K562 (cell line): ENCODE data around the gene TRERF1. TPM values are rescaled to one million over a fixed set of nuclear protein-coding genes. Genes with fewer than 3 reads are reported as not detected.
A peak's percentile ranks its signal among the peaks of the same experiment; 100 is the strongest.

Source experiments
- ATAC-seq: fragments of 200-7000 bp; cut with Tn5 transposase; 3 replicates; pipeline ENCODE4 v1.9.1; 2020; ENCODE audit warnings: moderate library complexity
- BruUV-seq: library from RNA; stranded (reverse); fragments of 400-500 nt; replicated peaks from 2 replicates; lab custom pipeline; 2021; lab: Mats Ljungman, UMichigan
- CTCF ChIA-PET: fragments of 300-600 bp; formaldehyde crosslinking; extraction: SDS; loops from one replicate; lab custom pipeline; 2021; ENCODE audit warnings: low intra/inter-chr PET ratio; lab: Yijun Ruan, JAX
- POLR2A ChIA-PET: fragments of 300-600, 350-650 bp; sonication (Branson Sonifier 250); formaldehyde crosslinking; extraction: SDS; loops from one replicate; lab custom pipeline; 2021; ENCODE audit warnings: antibody characterized with exemption, inconsistent platforms; lab: Yijun Ruan, JAX
- DNase-seq, 4 experiments: peaks; one replicate each; pipeline versions ENCODE4 v3.0.0 to v3.0.0-alpha.2; 2011 to 2018; ENCODE audit warnings: low spot score in 3 of 4, mixed read lengths in 3 of 4; ENCODE audit errors: extremely low read depth in 1 of 4
- FAIRE-seq: peaks from 2 replicates; lab custom pipeline; 2011; peaks lifted over from hg19 to GRCh38; lab: Jason Lieb, UNC
- H2AFZ ChIP-seq: 2 replicates; pipeline ENCODE4 v1.6.0; 2011; ENCODE audit warnings: low read depth, low read length, control low read depth, inconsistent platforms
- H3K27ac ChIP-seq: fragments of 200-600 bp; 3 replicates; pipeline ENCODE4 v1.8.0; 2011; ENCODE audit warnings: low read depth, mild to moderate bottlenecking, control low read depth, inconsistent platforms, low read length, moderate library complexity, mixed read lengths; ENCODE audit errors: extremely low read depth
- H3K27me3 ChIP-seq, 2 experiments: fragments of 300-600 bp in 1 of 2; 2 replicates in 1 of 2; 3 replicates in 1 of 2; pipeline versions ENCODE4 v1.6.0 to v1.8.0; 2011; ENCODE audit warnings: inconsistent platforms in 2 of 2, low read length in 2 of 2, mild to moderate bottlenecking in 1 of 2, mixed read lengths in 1 of 2, moderate library complexity in 1 of 2; ENCODE audit not compliant: control insufficient read depth in 2 of 2, insufficient read depth in 2 of 2
- H3K36me3 ChIP-seq: fragments of 300-600 bp; 3 replicates; pipeline ENCODE4 v1.8.0; 2011; ENCODE audit warnings: mild to moderate bottlenecking, low read length, inconsistent platforms; ENCODE audit not compliant: control insufficient read depth, insufficient read depth
- H3K4me1 ChIP-seq, 2 experiments: fragments of 200-600 bp in 1 of 2; replicated peaks in 1 of 2; 2 replicates in 1 of 2; 3 replicates in 1 of 2; pipeline versions ENCODE4 v1.5.1 to v1.8.0; 2011; ENCODE audit warnings: inconsistent platforms in 2 of 2, low read length in 2 of 2, mild to moderate bottlenecking in 1 of 2, mixed read lengths in 1 of 2, moderate library complexity in 1 of 2; ENCODE audit not compliant: control insufficient read depth in 2 of 2, insufficient read depth in 2 of 2
- H3K4me2 ChIP-seq: 2 replicates; pipeline ENCODE4 v1.6.1; 2011; ENCODE audit warnings: low read length, control low read depth, inconsistent platforms, mixed read lengths; ENCODE audit not compliant: insufficient read depth
- H3K4me3 ChIP-seq: fragments of 200-600 bp; sonication (generic), shearing (Covaris generic); 2 replicates; pipeline ENCODE4 v1.5.1; 2016; ENCODE audit warnings: control low read depth, inconsistent platforms
- H3K79me2 ChIP-seq: fragments of 200-600 bp; 3 replicates; pipeline ENCODE4 v1.8.0; 2011; ENCODE audit warnings: low read length, inconsistent platforms; ENCODE audit not compliant: control insufficient read depth, insufficient read depth
- H3K9ac ChIP-seq, 2 experiments: 2 replicates each; pipeline versions ENCODE4 v1.6.0 to v1.6.1; 2011; ENCODE audit warnings: low read depth in 2 of 2, low read length in 2 of 2, control low read depth in 1 of 2, inconsistent platforms in 1 of 2, mild to moderate bottlenecking in 1 of 2, mixed read lengths in 1 of 2; ENCODE audit not compliant: insufficient read depth in 1 of 2
- H3K9me1 ChIP-seq: one replicate; pipeline ENCODE4 v1.6.0; 2011; ENCODE audit warnings: inconsistent platforms, mild to moderate bottlenecking, low read length, moderate library complexity; ENCODE audit not compliant: control insufficient read depth, insufficient read depth
- H3K9me3 ChIP-seq: replicated peaks from 2 replicates; pipeline ENCODE4 v1.5.1; 2011; ENCODE audit warnings: low read depth, low read length, inconsistent platforms; ENCODE audit not compliant: control insufficient read depth, insufficient read depth
- H4K20me1 ChIP-seq: replicated peaks from 2 replicates; pipeline ENCODE4 v1.6.1; 2011; ENCODE audit warnings: low read length, inconsistent platforms, mixed read lengths; ENCODE audit not compliant: control insufficient read depth, insufficient read depth
- ELF1 ChIP-seq: fragments of 200-800 bp; sonication (Bioruptor generic); IDR thresholded peaks from 2 replicates; pipeline ENCODE4 v1.6.1; 2016; ENCODE audit warnings: missing genetic modification characterization, missing compliant biosample characterization
- RAD51 ChIP-seq: fragments of 450-650 bp; IDR thresholded peaks from 2 replicates; pipeline ENCODE4 v1.7.1; 2016; ENCODE audit warnings: low read depth, mild to moderate bottlenecking, borderline replicate concordance
- SIN3B ChIP-seq: fragments of 450-650 bp; IDR thresholded peaks from 2 replicates; pipeline ENCODE4 v1.6.1; 2017; ENCODE audit warnings: low read depth, mild to moderate bottlenecking, moderate library complexity
- TEAD2 ChIP-seq: fragments of 450-650 bp; IDR thresholded peaks from 2 replicates; pipeline ENCODE4 v1.6.1; 2016; ENCODE audit warnings: missing genetic modification characterization, control low read depth, missing compliant biosample characterization
- ZNF589 ChIP-seq: fragments of 200-800 bp; sonication (Bioruptor generic); IDR thresholded peaks from 2 replicates; pipeline ENCODE4 v1.6.1; 2016; ENCODE audit warnings: low read depth, missing genetic modification characterization, missing compliant biosample characterization
- ZNF717 ChIP-seq: fragments of 250-450 bp; sonication (Bioruptor Pico); IDR thresholded peaks from 2 replicates; pipeline ENCODE4 v1.5.0; 2021
- WGBS: fragments of 100-300 bp; shearing (Covaris generic); methylation state at CpG from one replicate; pipeline ENCODE4 v1.1.6; 2016; ENCODE audit warnings: low coverage, mixed read lengths; ENCODE audit not compliant: insufficient coverage; ENCODE audit errors: missing lambda C conversion rate; 5-methylcytosine and 5-hydroxymethylcytosine counted together
- in situ Hi-C: fragments of 300-500 bp; cut with MboI; formaldehyde crosslinking; loops from 4 replicates; pipeline ENCODE4 v1.15.0; 2018; ENCODE audit warnings: inconsistent platforms, mixed read lengths
- intact Hi-C: fragments of 100-400 bp; cut with micrococcal nuclease; formaldehyde crosslinking; loops from 2 replicates; pipeline ENCODE4 v1.14.2; 2022
- polyA plus RNA-seq, 8 experiments: library from polyadenylated mRNA; depleted of rRNA in 4 of 8; stranded (reverse) in 5 of 8; unstranded in 3 of 8; fragments of >200 nt; fragmentation: Nextera tagmentation in 2 of 8; fragmentation: Illumina TruSeq in 1 of 8; extraction: Ambion mirVana in 2 of 8; extraction: Trizol in 1 of 8; gene quantifications; 2 replicates each; pipeline versions ENCODE4 v1.2.1 to v1.2.3, GENCODE V29; 2011 to 2014; ENCODE audit warnings: inconsistent platforms in 1 of 8, missing spikeins in 1 of 8
- total RNA-seq, 7 experiments: library from RNA; depleted of rRNA in 6 of 7; stranded (reverse); fragments of >200 nt in 6 of 7; fragmentation: Illumina TruSeq in 2 of 7; extraction: Trizol in 2 of 7; gene quantifications; 2 replicates each; pipeline versions ENCODE4 v1.2.1 to v1.2.3, GENCODE V29; 2011 to 2021; ENCODE audit warnings: low replicate concordance in 1 of 7
- TF ChIP-seq, protein P1 (sequence below): fragments of 250-450 bp; sonication (Bioruptor Pico); IDR thresholded peaks from 2 replicates; pipeline ENCODE4 v1.5.1; 2021; ENCODE audit warnings: mild to moderate bottlenecking

Gene TRERF1
- total and polyA plus RNA-seq, 9 of the 15 experiments (the other 6 are each of a cell fraction or from before 2014, with no cell fraction given), result 0.04 to 0.20 (median 0.07) TPM; not detected in 3

- H3K27me3 ChIP-seq, result peaks cover 19 to 50% of the 10 kb centered on the region in 2 experiments
- 3% methylated on average over 10 of the region's 10 CpGs for WGBS
- no peaks in the 10 kb centered on the region for H3K9me3 ChIP-seq
- no peak overlapping the region for H3K4me2 ChIP-seq
- H3K27ac ChIP-seq, result no peak overlapping the region
- H3K36me3 ChIP-seq, result no peaks in the 10 kb centered on the region
- no peak overlapping the region for H2AFZ ChIP-seq
- H3K9ac ChIP-seq, result no peak overlapping the region
- no peaks in the 10 kb centered on the region for H4K20me1 ChIP-seq
- DNase-seq, result no peak
- H3K79me2 ChIP-seq, result no peaks in the 10 kb centered on the region
- BruUV-seq, result no TSS peak
- no peak for ATAC-seq
- ChIA-PET POLR2A (interaction anchor here (1.1 to 2.4 kb wide), 3 partner anchors 10 to 75 kb away, joined by 3 to 5 read pairs (median 3); no protein-coding TSS in a partner anchor), CTCF (no interaction called here)
- in situ Hi-C loops, result no loop called here
- H3K4me1 ChIP-seq, result no peaks in the 10 kb centered on the region
- no peaks in the 10 kb centered on the region for H3K9me1 ChIP-seq
- no peak for FAIRE-seq
- intact Hi-C loops, result no loop called here
- H3K4me3 ChIP-seq, result no peak overlapping the region
- TF ChIP-seq ZNF589 (CRISPR knock-in tag) (no peak), TEAD2 (tag) (no peak), RAD51 (peak; percentile 26; the same call in 1 of the 2 replicates)
Observed at GRCh38 chr6:42349753-42350511, 101.8 kb downstream of the TRERF1 start.

DNA sequence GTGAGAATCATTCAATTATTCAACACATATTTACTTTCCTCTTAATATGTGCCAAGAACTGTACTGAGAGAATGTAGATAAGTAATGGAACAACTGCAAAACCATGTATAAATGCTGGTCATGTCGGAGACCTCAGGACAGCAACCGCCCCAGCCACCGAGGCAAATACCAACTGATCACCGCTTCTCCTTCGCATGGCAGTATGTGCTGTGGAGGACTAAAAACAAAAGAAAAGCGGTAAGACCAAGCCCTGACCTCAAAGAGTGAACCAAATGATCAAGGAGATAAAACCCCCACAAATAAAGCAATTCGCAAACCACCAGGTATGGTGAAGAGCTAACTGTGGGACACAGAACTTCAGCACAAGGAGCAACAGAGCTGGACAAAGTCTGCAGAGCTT lies 104.3 kb downstream of the TRERF1 start:
- Histone ChIP-seq H3K79me2 (no peaks in the 10 kb centered on the region), H3K9ac (no peak overlapping the region), H3K36me3 (no peaks in the 10 kb centered on the region), H3K4me3 (no peak overlapping the region), H3K27ac (no peak overlapping the region), H4K20me1 (no peaks in the 10 kb centered on the region), H3K4me2 (no peak overlapping the region), H3K9me3 (no peaks in the 10 kb centered on the region), H2AFZ (no peak overlapping the region), H3K9me1 (no peaks in the 10 kb centered on the region), H3K27me3 (peaks cover 19 to 50% of the 10 kb centered on the region in 2 experiments), H3K4me1 (no peaks in the 10 kb centered on the region)
- ChIA-PET POLR2A (no interaction called here), CTCF (no interaction called here)
- intact Hi-C loops, result no loop called here
- WGBS, result 18% methylated on average over 7 of the region's 7 CpGs
- DNase-seq, result no peak
- FAIRE-seq, result no peak
- BruUV-seq, result no TSS peak
- ATAC-seq, result no peak
- in situ Hi-C loops, result no loop called here
- TF ChIP-seq ZNF717 (CRISPR knock-in tag) (no peak), ELF1 (tag) (no peak), SIN3B (no peak)
- TF ChIP-seq, protein P1, sequence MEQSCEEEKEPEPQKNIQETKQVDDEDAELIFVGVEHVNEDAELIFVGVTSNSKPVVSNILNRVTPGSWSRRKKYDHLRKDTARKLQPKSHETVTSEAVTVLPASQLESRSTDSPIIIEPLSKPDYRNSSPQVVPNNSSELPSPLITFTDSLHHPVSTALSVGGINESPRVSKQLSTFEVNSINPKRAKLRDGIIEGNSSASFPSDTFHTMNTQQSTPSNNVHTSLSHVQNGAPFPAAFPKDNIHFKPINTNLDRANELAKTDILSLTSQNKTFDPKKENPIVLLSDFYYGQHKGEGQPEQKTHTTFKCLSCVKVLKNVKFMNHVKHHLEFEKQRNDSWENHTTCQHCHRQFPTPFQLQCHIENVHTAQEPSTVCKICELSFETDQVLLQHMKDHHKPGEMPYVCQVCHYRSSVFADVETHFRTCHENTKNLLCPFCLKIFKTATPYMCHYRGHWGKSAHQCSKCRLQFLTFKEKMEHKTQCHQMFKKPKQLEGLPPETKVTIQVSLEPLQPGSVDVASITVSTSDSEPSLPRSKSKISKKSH, result no peak
